PFSK-1 (cell line): ENCODE data around the gene VTN.

ENCODE experiments used
- FOXP2 ChIP-seq: optimal IDR thresholded peaks from 2 replicates; pipeline ENCODE3; 2011; ENCODE audit warnings: borderline replicate concordance, control low read depth, inconsistent platforms; ENCODE audit not compliant: insufficient read depth; ENCODE audit errors: extremely low read length, extremely low read depth
- POLR2AphosphoS5 ChIP-seq: IDR thresholded peaks from 2 replicates; pipeline ENCODE4 v1.6.1; 2012; ENCODE audit warnings: low read depth, mild to moderate bottlenecking, control low read depth, low read length, moderate library complexity
- REST ChIP-seq, 2 experiments: IDR thresholded peaks; 2 replicates each; pipeline versions ENCODE4 v1.6.1 to v1.8.0; 2011 to 2012; ENCODE audit warnings: low read depth in 2 of 2, low read length in 2 of 2, control low read depth in 1 of 2, inconsistent platforms in 1 of 2, mild to moderate bottlenecking in 1 of 2, moderate library complexity in 1 of 2; ENCODE audit not compliant: insufficient read depth in 1 of 2
- SIN3A ChIP-seq: IDR thresholded peaks from 2 replicates; pipeline ENCODE4 v1.6.1; 2012; ENCODE audit warnings: mild to moderate bottlenecking, low read length, moderate library complexity, borderline replicate concordance; ENCODE audit not compliant: insufficient read depth
- TAF1 ChIP-seq: IDR thresholded peaks from 2 replicates; pipeline ENCODE4 v1.6.1; 2012; ENCODE audit warnings: low read length, control low read depth, borderline replicate concordance; ENCODE audit not compliant: insufficient read depth

GRCh38 chr17:28390141-28390540, 20.0 kb upstream of the VTN start:
- no peak for TF ChIP-seq TAF1
- no peak for TF ChIP-seq POLR2AphosphoS5
- no peak for TF ChIP-seq REST (IDR thresholded peaks at IDR 0.05; ENCODE audit: insufficient read depth in 1 of 2, low read depth in 2 of 2, low read length in 2 of 2)
- TF ChIP-seq SIN3A, result no peak
- no peak for TF ChIP-seq FOXP2
